ENCODE data around the gene ZFHX3.

DNA sequence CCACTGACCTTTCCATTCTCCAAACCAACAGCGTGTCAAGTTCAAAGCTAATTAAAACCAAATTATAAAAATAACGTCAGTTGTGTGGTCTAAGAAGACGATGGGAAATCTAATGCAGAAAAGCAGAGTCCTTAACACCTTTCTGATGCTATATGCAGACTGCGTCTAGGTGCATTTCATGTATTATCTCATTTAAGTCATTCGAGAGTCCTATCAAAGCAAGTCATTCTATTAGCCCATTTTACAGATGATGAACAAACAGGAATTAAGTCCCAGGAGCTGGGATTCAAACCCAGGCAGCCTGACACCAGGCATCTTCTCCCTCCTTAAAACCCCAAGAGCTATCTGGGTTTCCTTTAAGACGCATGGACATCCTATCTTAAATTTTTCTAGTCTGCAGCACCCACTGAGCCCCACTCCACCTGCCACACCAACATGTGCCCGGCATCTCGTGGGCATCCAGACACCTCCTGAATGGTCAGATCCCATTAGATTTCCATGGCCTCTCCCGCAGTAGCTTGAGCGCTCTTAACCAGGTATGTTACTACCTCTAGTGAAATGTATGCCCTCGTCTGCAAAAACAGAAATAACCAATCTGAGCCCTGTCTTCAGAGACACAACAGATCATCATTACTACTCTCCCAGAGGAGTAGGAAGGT is 115.1 kb downstream of the ZFHX3 start:
- TF ChIP-seq POLR2AphosphoS5 (IDR thresholded peaks at IDR 0.05; ENCODE audit: borderline replicate concordance, low read depth, low read length) (no peak), EZH2 (IDR thresholded peaks at IDR 0.05) (no peak)

Data from SK-N-MC (cell line).